DOHH2 (cell line): ENCODE results near the gene CENPC.
"Not testable (repeated sequence)": the region's sequence is repeated elsewhere in the genome, so short reads cannot be mapped to it uniquely, and the experiment has no call there.

Experiments
- CTCF ChIP-seq: fragments of 200-600 bp; sonication (generic); IDR thresholded peaks from one replicate; pipeline ENCODE4 v1.5.1; 2014; ENCODE audit warnings: antibody characterized with exemption, mild to moderate bottlenecking, low read depth, low read length; ENCODE audit not compliant: poor library complexity, severe bottlenecking
- EZH2phosphoT487 ChIP-seq: fragments of 200-600 bp; sonication (generic); IDR thresholded peaks from 2 replicates; pipeline ENCODE4 v1.6.1; 2017; ENCODE audit warnings: borderline replicate concordance, mild to moderate bottlenecking, antibody characterized with exemption, low read length, moderate library complexity, mixed read lengths

DNA sequence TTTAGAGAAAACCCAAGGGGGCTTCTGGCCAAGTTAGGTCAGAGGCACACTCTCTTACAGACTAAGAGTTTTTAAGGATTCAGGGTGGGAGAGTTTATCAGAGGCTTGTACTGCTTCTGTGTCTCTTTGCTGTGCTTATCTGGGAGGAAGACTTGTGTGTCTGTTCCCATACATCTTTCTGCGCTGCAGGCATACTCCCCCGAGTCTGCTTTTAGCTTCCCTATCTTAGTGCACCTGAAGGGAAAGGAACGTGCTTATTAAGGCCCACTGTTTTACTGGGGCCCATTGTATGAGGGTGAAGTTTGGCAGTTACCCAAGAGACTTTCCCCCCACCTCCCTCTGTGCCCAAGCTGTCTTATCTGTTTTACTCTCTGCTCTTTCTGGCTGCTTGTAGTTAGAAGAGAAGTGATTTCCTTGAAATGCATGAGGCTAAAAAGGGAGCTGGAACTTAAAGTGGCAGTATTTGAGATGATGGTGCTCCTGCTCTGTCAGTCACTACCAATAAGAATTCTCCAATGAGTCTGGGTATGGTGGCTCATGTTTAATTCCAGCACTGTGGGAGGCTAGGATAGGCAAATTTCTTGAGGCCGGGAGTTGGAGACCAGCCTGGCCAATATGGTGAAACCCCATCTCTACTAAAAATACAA, 7.0 kb upstream of the CENPC start:
- TF ChIP-seq CTCF, EZH2phosphoT487: not testable (repeated sequence)
